ENCODE data around the gene KRT84.

The KRT84 gene

GRCh38 chr12:52338241-52338960 lies 47.1 kb downstream of the KRT84 start:
- DNase-seq: no peak

GRCh38 chr12:52337054-52337453 lies 48.4 kb downstream of the KRT84 start:
- no peak for DNase-seq

GRCh38 chr12:52336641-52337040 lies 48.8 kb downstream of the KRT84 start:
- no peak for DNase-seq

DNA sequence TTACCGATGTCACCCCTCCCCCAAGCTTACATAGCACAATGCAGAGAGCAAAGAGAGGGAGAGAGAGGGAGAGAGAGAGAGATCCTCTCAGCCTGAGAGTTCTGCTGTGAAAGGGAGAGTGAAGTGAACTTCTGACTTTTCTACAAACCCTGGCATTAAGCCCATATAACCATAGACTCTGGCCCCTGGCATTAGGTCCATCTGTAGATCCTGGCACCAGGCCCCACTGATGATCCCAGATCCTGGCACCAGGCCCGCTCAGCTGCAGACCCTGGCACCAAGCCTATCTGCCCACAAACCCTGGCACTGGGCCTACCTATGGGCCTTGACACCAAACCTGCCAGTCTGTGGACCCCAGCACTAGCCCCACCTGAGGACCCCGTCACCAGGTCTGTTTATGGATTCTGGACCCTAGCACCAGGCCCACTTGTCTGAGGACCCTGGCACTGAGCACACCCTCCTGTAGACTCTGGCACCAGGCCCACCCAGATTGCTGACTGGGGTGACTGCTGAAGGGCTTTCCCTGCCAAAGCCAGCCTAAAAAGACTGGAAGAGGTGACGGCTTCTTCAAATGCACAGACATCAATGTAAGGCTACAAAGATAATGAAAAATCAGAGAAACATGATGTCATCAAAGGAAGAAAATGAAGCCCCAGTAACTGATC lies 49.7 kb downstream of the KRT84 start:
- DNase-seq: no peak

- DNase-seq: no peak
Observed at GRCh38 chr12:52334185-52334584, 51.3 kb downstream of the KRT84 start.

GRCh38 chr12:52333321-52333720 lies 52.1 kb downstream of the KRT84 start:
- no peak for DNase-seq

DNA sequence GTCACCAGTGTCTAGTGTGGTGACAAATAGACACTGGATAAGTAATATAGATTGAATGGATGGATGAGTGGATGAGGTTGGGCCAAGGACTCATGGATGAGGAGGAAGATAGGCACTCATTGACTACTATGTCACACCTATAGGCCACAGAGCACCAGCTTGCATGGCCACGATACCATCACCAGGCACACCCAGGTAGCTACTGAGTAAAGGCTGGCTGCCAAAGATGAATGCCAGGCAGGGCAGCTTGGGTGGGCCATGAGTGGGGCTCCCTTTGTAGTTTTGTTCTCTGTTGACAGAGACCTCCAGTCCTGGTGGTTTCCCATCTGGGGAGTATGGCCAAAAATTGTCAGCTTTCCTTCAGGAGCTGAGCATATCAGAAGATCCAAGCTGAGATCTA lies 53.1 kb downstream of the KRT84 start:
- DNase-seq: no peak

DNA sequence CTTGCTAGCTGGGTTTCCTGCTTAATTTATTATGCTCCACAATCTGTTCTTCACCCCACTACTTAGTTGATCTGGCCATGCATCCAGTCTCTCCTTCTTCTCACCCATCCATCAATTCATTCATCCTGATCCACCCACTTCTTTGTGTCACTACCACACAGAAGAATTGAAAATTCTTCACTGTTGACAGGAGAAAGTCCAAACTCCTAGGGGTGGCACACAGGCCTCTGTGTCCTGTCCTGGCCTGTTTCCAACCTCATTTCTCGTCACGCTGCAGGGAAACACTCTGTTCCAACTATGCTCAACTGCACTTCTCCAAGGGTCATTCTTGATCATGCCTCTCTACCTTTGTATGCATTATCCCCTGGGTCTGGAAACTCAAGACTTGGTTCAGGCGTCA lies 53.6 kb downstream of the KRT84 start:
- no peak for DNase-seq

GRCh38 chr12:52331039-52331438 lies 54.4 kb downstream of the KRT84 start:
- no peak for DNase-seq

DNA sequence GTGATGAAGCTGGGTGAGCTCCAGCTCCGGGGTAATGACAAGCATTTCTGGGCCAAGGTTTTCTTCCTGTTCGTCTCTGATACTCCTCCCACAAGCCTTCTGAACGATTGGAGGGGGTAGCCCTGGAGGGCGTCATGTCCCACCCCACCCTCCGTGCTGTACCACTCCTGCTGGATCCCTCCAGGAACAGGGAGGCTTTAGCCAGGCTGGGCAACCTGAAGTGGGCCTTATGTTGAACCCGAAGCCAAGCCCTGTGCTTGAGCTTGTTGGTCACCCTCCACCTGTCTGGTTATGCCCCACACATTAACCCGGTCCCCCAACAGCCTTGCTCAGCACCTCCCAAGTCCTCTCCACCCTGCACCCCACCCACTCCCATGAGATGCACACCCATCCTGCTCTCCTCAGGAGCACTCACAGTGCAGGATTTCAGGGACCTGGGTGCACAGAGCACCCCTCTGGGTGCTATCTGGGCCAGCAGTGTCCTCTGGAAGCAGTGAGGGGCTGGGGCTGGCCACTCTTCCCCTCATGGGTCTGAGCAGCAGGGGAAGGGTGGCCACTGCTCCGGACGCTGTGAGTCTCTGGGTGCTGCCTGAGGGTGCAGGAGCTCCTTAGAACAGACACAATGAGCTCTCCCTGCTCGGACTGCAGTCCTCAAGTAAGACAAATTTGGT lies 57.5 kb downstream of the KRT84 start:
- DNase-seq: no peak

Measured in 8988T (cell line).